Peyer's patch (tissue), 4 donors: ENCODE data around the gene NCL.

Source experiments
- CTCF ChIP-seq, 6 experiments: fragments of 450-650 bp in 4 of 6; fragments of 200-600 bp in 2 of 6; sonication (generic) in 1 of 6; IDR thresholded peaks; one replicate each; pipeline ENCODE4 v1.5.1; 2017 to 2019; ENCODE audit warnings: antibody characterized with exemption in 6 of 6, mild to moderate bottlenecking in 3 of 6, moderate library complexity in 1 of 6
- POLR2A ChIP-seq, 2 donors: fragments of 450-650 bp; IDR thresholded peaks; one replicate each; pipeline ENCODE4 v1.5.1; 2017; ENCODE audit warnings: antibody characterized with exemption in 2 of 2, mild to moderate bottlenecking in 2 of 2, moderate library complexity in 2 of 2

- TF ChIP-seq CTCF (IDR thresholded peaks at IDR 0.05) (no peak), POLR2A (IDR thresholded peaks at IDR 0.05) (no peak)
Measured at GRCh38 chr2:231494669-231495068, 30.4 kb upstream of the NCL start.
